WTC11 (cell line): Measurements from ENCODE around the gene STARD13. TPM values are rescaled to one million over a fixed set of nuclear protein-coding genes. Genes with fewer than 3 reads are reported as not detected.

Experiments
- ATAC-seq: fragments of 200-7000 bp; cut with Tn5 transposase; 2 replicates; pipeline ENCODE4 v1.10.0; 2021; ENCODE audit warnings: mild to moderate bottlenecking, moderate library complexity
- CTCF ChIA-PET: fragments of 300-600 bp; sonication (Branson Sonifier 250); formaldehyde crosslinking; loops from one replicate; lab custom pipeline; 2021; ENCODE audit warnings: antibody characterized with exemption; lab: Charles Lee
- POLR2A ChIA-PET: fragments of 350-600 bp; sonication (Branson Sonifier 250); formaldehyde crosslinking; loops from one replicate; lab custom pipeline; 2021; ENCODE audit warnings: antibody characterized with exemption; lab: Charles Lee
- DNase-seq: peaks from one replicate; pipeline ENCODE4 v3.0.0; 2021; ENCODE audit warnings: low spot score
- H3K27ac Mint-ChIP-seq: 2 replicates; pipeline ENCODE4 v1.8.0; 2021; ENCODE audit warnings: mixed read lengths
- H3K27me3 Mint-ChIP-seq: 2 replicates; pipeline ENCODE4 v1.8.0; 2021; ENCODE audit warnings: low read depth, mild to moderate bottlenecking, moderate library complexity, mixed read lengths
- H3K36me3 Mint-ChIP-seq: 2 replicates; pipeline ENCODE4 v1.8.0; 2021; ENCODE audit warnings: mixed read lengths
- H3K4me1 Mint-ChIP-seq: 2 replicates; pipeline ENCODE4 v1.8.0; 2022; ENCODE audit warnings: mixed read lengths
- H3K4me3 Mint-ChIP-seq: 2 replicates; pipeline ENCODE4 v1.8.0; 2021; ENCODE audit warnings: mild to moderate bottlenecking, moderate library complexity, mixed read lengths
- H3K9me3 Mint-ChIP-seq: 2 replicates; pipeline ENCODE4 v1.8.0; 2021; ENCODE audit warnings: mixed read lengths
- ELF4 ChIP-seq: sonication (generic); formaldehyde crosslinking; IDR thresholded peaks from 2 replicates; pipeline ENCODE4 v1.8.1; 2022; ENCODE audit warnings: low read depth, mild to moderate bottlenecking, moderate library complexity, missing genetic modification reagents
- GABPB1 ChIP-seq: sonication (generic); formaldehyde crosslinking; IDR thresholded peaks from 2 replicates; pipeline ENCODE4 v1.8.1; 2023; ENCODE audit warnings: mild to moderate bottlenecking, missing genetic modification reagents
- MYBL2 ChIP-seq: sonication (generic); formaldehyde crosslinking; IDR thresholded peaks from 2 replicates; pipeline ENCODE4 v1.8.1; 2023; ENCODE audit warnings: mild to moderate bottlenecking, moderate library complexity, missing genetic modification reagents
- NFE2L1 ChIP-seq: sonication (generic); formaldehyde crosslinking; IDR thresholded peaks from 2 replicates; pipeline ENCODE4 v1.8.1; 2023; ENCODE audit warnings: missing genetic modification reagents
- PRDM15 ChIP-seq: sonication (generic); formaldehyde crosslinking; IDR thresholded peaks from 2 replicates; pipeline ENCODE4 v1.8.0; 2022; ENCODE audit warnings: missing genetic modification reagents
- SMAD4 ChIP-seq: sonication (generic); formaldehyde crosslinking; IDR thresholded peaks from 2 replicates; pipeline ENCODE4 v1.8.0; 2022; ENCODE audit warnings: mild to moderate bottlenecking, missing genetic modification reagents
- TCF7 ChIP-seq: sonication (generic); formaldehyde crosslinking; IDR thresholded peaks from 2 replicates; pipeline ENCODE4 v1.8.0; 2022; ENCODE audit warnings: mild to moderate bottlenecking, low read depth, missing genetic modification reagents, moderate library complexity
- TEAD4 ChIP-seq: sonication (generic); formaldehyde crosslinking; IDR thresholded peaks from 2 replicates; pipeline ENCODE4 v1.8.0; 2022; ENCODE audit warnings: mild to moderate bottlenecking, missing genetic modification reagents
- ZNF121 ChIP-seq: sonication (generic); formaldehyde crosslinking; IDR thresholded peaks from 2 replicates; pipeline ENCODE4 v1.8.0; 2023; ENCODE audit warnings: missing genetic modification reagents
- ZNF219 ChIP-seq: sonication (generic); formaldehyde crosslinking; IDR thresholded peaks from 2 replicates; pipeline ENCODE4 v1.8.0; 2023; ENCODE audit warnings: missing genetic modification reagents, mild to moderate bottlenecking, borderline replicate concordance
- ZNF425 ChIP-seq: fragments of 250-450 bp; sonication (Bioruptor Pico); conservative IDR thresholded peaks from 2 replicates; pipeline ENCODE4 v1.9.0; 2021; ENCODE audit warnings: mild to moderate bottlenecking
- ZNF512 ChIP-seq: sonication (generic); formaldehyde crosslinking; IDR thresholded peaks from 2 replicates; pipeline ENCODE4 v1.8.1; 2022; ENCODE audit warnings: missing genetic modification reagents, borderline replicate concordance
- total RNA-seq: library from RNA; stranded (reverse); gene quantifications from 3 replicates; pipeline ENCODE4 v1.2.3, GENCODE V29; 2021
- TF ChIP-seq, protein P1 (sequence below): fragments of 250-450 bp; sonication (Bioruptor Pico); IDR thresholded peaks from 2 replicates; pipeline ENCODE4 v1.9.0; 2021; ENCODE audit warnings: mild to moderate bottlenecking
- TF ChIP-seq, protein P2 (sequence below): sonication (generic); formaldehyde crosslinking; IDR thresholded peaks from 2 replicates; pipeline ENCODE4 v1.8.0; 2023; ENCODE audit warnings: mild to moderate bottlenecking, missing genetic modification reagents

STARD13 gene
- total RNA-seq, 1 experiment from 2014 or later: 4.4 TPM

- H3K4me1 Mint-ChIP-seq: peaks cover 50% of the 10 kb centered on the region
Observed at GRCh38 chr13:33264620-33264978, 21.0 kb downstream of the STARD13 start.

GRCh38 chr13:33263976-33264619 lies 21.5 kb downstream of the STARD13 start:
- Mint-ChIP-seq H3K36me3 (no peaks in the 10 kb centered on the region), H3K27ac (no peak overlapping the region), H3K4me1 (peaks cover 55% of the 10 kb centered on the region), H3K27me3 (no peaks in the 10 kb centered on the region), H3K4me3 (no peak overlapping the region), H3K9me3 (no peaks in the 10 kb centered on the region)
- CTCF ChIA-PET: no interaction called here
- ATAC-seq (no peak), DNase-seq (no peak)
- TF ChIP-seq ZNF425 (CRISPR knock-in tag): no peak
- no peak for TF ChIP-seq ZNF219 (CRISPR knock-in tag)
- TF ChIP-seq PRDM15 (CRISPR knock-in tag): no peak
- no peak for TF ChIP-seq TCF7
- TF ChIP-seq ZNF512 (CRISPR knock-in tag): no peak
- no peak for TF ChIP-seq MYBL2
- TF ChIP-seq GABPB1 (CRISPR knock-in tag): 0 out of 2 replicates have a peak, but pooled peaks have one; percentile 26
- POLR2A ChIA-PET: interaction anchor here (0.6 kb wide), 1 partner anchor 899 kb away, joined by 3 read pairs; no protein-coding TSS in a partner anchor

More at GRCh38 chr13:33264620-33264978, 21.0 kb downstream of the STARD13 start:
- TF ChIP-seq SMAD4 (CRISPR knock-in tag) (no peak), ZNF512 (CRISPR knock-in tag) (no peak)
- DNase-seq (no peak), ATAC-seq (no peak)
- Mint-ChIP-seq H3K36me3 (no peaks in the 10 kb centered on the region), H3K27ac (peak overlapping the region; percentile 41), H3K9me3 (no peaks in the 10 kb centered on the region), H3K4me3 (no peak overlapping the region; the same call in 1 of the 2 replicates), H3K27me3 (no peaks in the 10 kb centered on the region)
- ChIA-PET POLR2A (interaction anchor here (0.6 kb wide), 1 partner anchor 898 kb away, joined by 3 read pairs; no protein-coding TSS in a partner anchor), CTCF (no interaction called here)

DNA sequence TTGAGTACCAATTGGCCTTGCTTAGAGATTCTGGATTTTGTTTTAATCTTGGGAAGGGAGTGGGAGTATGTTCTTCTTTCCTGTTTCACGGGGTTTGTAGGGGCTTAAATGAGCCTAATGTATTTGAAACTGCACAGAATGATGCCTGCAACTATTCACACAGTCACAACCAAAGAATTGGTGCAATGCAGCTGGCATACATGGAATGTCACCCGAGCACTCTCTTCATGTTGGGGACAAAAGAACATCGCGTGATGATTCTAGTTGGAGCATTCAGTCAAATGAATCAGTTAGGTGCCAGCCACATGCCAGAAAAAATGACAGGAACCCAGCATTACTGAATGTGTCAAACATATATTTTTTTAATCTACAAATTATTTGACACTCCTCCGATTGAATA lies 22.1 kb downstream of the STARD13 start:
- no peak for DNase-seq
- Mint-ChIP-seq H3K9me3 (no peaks in the 10 kb centered on the region), H3K27me3 (no peaks in the 10 kb centered on the region), H3K36me3 (no peaks in the 10 kb centered on the region), H3K4me1 (peaks cover 62% of the 10 kb centered on the region), H3K27ac (no peak overlapping the region), H3K4me3 (no peak overlapping the region)
- CTCF ChIA-PET: no interaction called here
- no peak for TF ChIP-seq NFE2L1 (CRISPR knock-in tag)
- TF ChIP-seq, protein P1, sequence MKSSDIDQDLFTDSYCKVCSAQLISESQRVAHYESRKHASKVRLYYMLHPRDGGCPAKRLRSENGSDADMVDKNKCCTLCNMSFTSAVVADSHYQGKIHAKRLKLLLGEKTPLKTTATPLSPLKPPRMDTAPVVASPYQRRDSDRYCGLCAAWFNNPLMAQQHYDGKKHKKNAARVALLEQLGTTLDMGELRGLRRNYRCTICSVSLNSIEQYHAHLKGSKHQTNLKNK (CRISPR knock-in tag): no peak
- no peak for TF ChIP-seq ZNF121 (CRISPR knock-in tag)
- no peak for TF ChIP-seq ZNF512 (CRISPR knock-in tag)
- TF ChIP-seq TEAD4 (CRISPR knock-in tag): no peak
- TF ChIP-seq, protein P2, sequence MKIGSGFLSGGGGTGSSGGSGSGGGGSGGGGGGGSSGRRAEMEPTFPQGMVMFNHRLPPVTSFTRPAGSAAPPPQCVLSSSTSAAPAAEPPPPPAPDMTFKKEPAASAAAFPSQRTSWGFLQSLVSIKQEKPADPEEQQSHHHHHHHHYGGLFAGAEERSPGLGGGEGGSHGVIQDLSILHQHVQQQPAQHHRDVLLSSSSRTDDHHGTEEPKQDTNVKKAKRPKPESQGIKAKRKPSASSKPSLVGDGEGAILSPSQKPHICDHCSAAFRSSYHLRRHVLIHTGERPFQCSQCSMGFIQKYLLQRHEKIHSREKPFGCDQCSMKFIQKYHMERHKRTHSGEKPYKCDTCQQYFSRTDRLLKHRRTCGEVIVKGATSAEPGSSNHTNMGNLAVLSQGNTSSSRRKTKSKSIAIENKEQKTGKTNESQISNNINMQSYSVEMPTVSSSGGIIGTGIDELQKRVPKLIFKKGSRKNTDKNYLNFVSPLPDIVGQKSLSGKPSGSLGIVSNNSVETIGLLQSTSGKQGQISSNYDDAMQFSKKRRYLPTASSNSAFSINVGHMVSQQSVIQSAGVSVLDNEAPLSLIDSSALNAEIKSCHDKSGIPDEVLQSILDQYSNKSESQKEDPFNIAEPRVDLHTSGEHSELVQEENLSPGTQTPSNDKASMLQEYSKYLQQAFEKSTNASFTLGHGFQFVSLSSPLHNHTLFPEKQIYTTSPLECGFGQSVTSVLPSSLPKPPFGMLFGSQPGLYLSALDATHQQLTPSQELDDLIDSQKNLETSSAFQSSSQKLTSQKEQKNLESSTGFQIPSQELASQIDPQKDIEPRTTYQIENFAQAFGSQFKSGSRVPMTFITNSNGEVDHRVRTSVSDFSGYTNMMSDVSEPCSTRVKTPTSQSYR: no peak
- no peak for TF ChIP-seq ELF4 (CRISPR knock-in tag)
- no peak for TF ChIP-seq MYBL2
- POLR2A ChIA-PET: no interaction called here
- no peak for ATAC-seq
